ENCODE measurements around the gene METTL25B.

METTL25B gene

GRCh38 chr1:156727492-156727891, 777 bp upstream of the METTL25B start:
- Histone ChIP-seq H3K9ac (ENCODE audit: low read depth, low read length) (peak overlapping the region; percentile 94), H3K9me3 (ENCODE audit: control insufficient read depth, insufficient read depth, low read length) (no peaks in the 10 kb centered on the region), H3K36me3 (ENCODE audit: insufficient read depth, low read length) (peaks cover 17% of the 10 kb centered on the region), H3K4me1 (ENCODE audit: insufficient read depth, low read length) (peaks cover 8% of the 10 kb centered on the region)

GRCh38 chr1:156728599-156729462, 562 bp downstream of the METTL25B start, which contains the start of gene ISG20L2:
TSS of gene ISG20L2 (minus strand) at chr1:156728766. CDS start at chr1:156727652, 1,114 bp downstream.
- peak within 1 kb of the TSS; percentile 97 for H3K9ac ChIP-seq (ENCODE audit: low read depth, low read length)
- H3K36me3 ChIP-seq (ENCODE audit: insufficient read depth, low read length): peaks cover 5% of the 10 kb centered on the region
- H3K9me3 ChIP-seq (ENCODE audit: control insufficient read depth, insufficient read depth, low read length): no peaks in the 10 kb centered on the region
- peaks cover 8% of the 10 kb centered on the region for H3K4me1 ChIP-seq (ENCODE audit: insufficient read depth, low read length)

GRCh38 chr1:156733989-156734584, 5.8 kb downstream of the METTL25B start:
- Histone ChIP-seq H3K4me1 (ENCODE audit: insufficient read depth, low read length) (no peaks in the 10 kb centered on the region), H3K36me3 (ENCODE audit: insufficient read depth, low read length) (peaks cover 9% of the 10 kb centered on the region; the same call in 1 of the 2 replicates), H3K9me3 (ENCODE audit: control insufficient read depth, insufficient read depth, low read length) (no peaks in the 10 kb centered on the region), H3K9ac (ENCODE audit: low read depth, low read length) (no peak overlapping the region)

DNA sequence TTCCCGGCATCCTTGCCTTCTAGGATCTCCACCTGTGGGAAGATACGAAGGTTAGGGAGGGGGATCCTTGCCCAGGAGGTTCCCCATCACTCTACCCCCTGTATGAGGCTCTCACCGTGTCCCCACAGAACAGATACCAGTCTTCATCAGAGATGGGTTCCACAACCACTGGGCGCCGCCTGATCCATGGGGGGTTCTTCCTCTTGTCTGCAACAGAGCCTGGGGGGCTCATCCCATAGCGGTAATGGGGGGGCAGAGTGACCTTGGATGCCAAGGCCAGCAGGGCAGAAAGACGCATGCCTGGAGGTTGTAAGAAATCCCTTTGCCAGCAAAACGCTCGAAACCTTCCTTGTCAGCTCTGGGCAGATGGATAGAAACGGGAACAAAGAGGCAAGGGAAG, 10.1 kb downstream of the METTL25B start:
- Histone ChIP-seq H3K4me1 (ENCODE audit: insufficient read depth, low read length) (peaks cover 3% of the 10 kb centered on the region; the same call in 1 of the 2 replicates), H3K36me3 (ENCODE audit: insufficient read depth, low read length) (peaks cover 9% of the 10 kb centered on the region; the same call in 1 of the 2 replicates), H3K9ac (ENCODE audit: low read depth, low read length) (no peak overlapping the region), H3K9me3 (ENCODE audit: control insufficient read depth, insufficient read depth, low read length) (no peaks in the 10 kb centered on the region)

DNA sequence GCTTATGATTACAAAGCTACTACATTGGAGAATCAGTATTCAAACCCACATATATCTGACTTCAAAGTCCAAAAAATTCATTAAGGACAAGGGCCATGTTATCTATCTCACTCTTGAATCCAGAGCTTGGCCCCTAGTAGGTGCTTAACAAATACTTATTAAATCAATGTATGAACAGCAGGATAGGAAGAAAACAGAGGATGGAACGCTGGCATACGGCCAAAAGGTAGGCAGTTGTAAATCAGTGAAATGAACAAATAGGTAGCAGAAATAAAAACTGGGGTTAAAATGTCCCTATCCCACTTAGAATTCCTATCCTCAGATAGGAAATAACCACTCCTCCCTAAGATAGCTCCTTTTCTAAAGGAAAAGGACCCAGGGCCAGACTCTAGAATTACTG, 10.6 kb downstream of the METTL25B start:
- H3K36me3 ChIP-seq (ENCODE audit: insufficient read depth, low read length): peaks cover 9% of the 10 kb centered on the region
- peaks cover 3% of the 10 kb centered on the region; the same call in 1 of the 2 replicates for H3K4me1 ChIP-seq (ENCODE audit: insufficient read depth, low read length)
- no peak overlapping the region for H3K9ac ChIP-seq (ENCODE audit: low read depth, low read length)
- H3K9me3 ChIP-seq (ENCODE audit: control insufficient read depth, insufficient read depth, low read length): no peaks in the 10 kb centered on the region

GRCh38 chr1:156740237-156740740, 12.0 kb downstream of the METTL25B start:
- no peaks in the 10 kb centered on the region for H3K9me3 ChIP-seq (ENCODE audit: control insufficient read depth, insufficient read depth, low read length)
- H3K9ac ChIP-seq (ENCODE audit: low read depth, low read length): peak overlapping the region; percentile 85
- peaks cover 9% of the 10 kb centered on the region for H3K36me3 ChIP-seq (ENCODE audit: insufficient read depth, low read length)
- peaks cover 8% of the 10 kb centered on the region; the same call in 1 of the 2 replicates for H3K4me1 ChIP-seq (ENCODE audit: insufficient read depth, low read length)

DNA sequence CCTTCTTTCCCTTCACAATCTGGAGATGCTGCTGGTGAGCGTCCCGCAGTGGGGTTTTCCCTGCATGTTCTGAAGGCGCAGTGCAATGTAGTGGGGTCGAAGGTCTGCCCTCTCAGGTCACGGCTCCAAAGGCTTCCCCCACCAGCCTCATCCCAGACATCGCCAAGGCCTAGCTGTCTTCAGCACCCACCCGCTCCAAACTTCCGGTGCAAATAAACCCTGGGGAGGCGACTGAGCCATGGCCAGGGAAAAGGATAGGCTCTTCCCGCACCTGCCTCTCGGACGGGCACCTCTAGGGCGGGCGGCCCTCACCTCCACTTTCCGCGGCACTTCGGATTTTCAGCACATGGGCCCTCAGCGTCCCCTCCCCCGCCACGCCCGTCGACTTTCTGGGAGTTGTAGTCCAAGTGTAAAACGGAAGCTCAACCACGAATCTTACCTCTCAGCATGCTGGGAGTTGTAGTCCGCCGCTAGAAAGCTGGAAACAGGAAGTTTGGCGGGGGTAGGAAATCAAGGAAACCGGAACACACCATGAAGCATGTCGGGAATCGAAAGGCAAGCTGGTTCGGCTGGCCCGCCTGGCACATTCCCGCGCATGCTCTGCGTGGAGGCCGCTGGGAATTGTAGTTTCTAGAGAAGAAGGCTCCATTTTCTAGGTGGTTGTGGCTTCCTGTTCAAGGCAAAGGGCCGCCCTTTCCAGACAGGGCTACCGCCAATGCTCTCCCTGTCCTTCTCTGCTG, 12.6 kb downstream of the METTL25B start, which contains the start of gene MRPL24:
Gene MRPL24 (minus strand): TSS at position 348 of the 740 bp plus-strand sequence. CDS start 2,384 bp downstream, outside the sequence.
- Histone ChIP-seq H3K36me3 (ENCODE audit: insufficient read depth, low read length) (peaks cover 9% of the 10 kb centered on the region), H3K9me3 (ENCODE audit: control insufficient read depth, insufficient read depth, low read length) (no peaks in the 10 kb centered on the region), H3K4me1 (ENCODE audit: insufficient read depth, low read length) (peaks cover 15% of the 10 kb centered on the region), H3K9ac (ENCODE audit: low read depth, low read length) (peak within 1 kb of the TSS; percentile 85)

DNA sequence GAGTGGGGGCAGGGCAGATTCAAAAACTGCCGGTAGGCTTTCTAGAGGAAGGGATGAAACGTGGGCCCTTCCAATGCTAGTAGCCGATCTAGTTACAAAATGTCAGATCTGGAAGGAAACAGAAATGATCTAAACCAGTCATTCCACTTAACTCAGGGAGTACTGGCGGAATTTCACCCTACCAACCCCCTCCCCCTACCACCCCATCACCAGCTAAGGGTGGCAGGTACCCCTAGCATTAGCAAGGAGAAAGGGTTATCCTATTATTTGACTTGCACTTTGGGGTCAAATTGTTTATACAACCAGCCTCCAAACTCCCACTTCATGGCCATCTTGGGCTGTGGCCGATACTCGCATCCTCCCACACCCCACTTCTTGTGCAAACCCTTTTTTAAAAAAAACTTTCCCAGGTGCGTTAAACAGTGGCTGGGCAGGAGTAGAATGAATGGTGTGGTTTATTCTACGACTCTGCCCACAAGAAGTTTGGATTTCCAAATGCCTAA, 13.3 kb downstream of the METTL25B start:
- Histone ChIP-seq H3K9me3 (ENCODE audit: control insufficient read depth, insufficient read depth, low read length) (no peaks in the 10 kb centered on the region), H3K36me3 (ENCODE audit: insufficient read depth, low read length) (peaks cover 6% of the 10 kb centered on the region), H3K4me1 (ENCODE audit: insufficient read depth, low read length) (peaks cover 19% of the 10 kb centered on the region), H3K9ac (ENCODE audit: low read depth, low read length) (peak overlapping the region; percentile 46)

DNA sequence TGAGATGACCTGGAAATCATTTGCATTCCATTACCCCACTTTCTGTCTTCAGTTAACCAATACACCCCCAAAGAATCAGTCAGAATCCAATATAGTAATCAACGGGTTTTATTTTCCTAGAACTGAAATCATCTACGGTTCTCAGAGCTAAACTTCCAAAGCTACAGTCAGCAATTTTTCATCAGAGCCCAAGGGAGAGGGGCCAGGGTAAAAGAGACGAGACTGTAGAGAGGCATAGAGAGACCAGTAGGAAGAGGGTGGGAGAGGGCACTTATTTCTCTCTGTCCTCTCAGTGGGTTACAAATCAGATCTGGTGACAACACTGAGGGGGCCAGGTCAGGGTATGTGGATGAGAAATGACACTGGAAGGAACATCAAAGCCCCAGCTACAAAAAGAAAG, 13.7 kb downstream of the METTL25B start:
- Histone ChIP-seq H3K9ac (ENCODE audit: low read depth, low read length) (no peak overlapping the region), H3K4me1 (ENCODE audit: insufficient read depth, low read length) (peaks cover 19% of the 10 kb centered on the region), H3K9me3 (ENCODE audit: control insufficient read depth, insufficient read depth, low read length) (no peaks in the 10 kb centered on the region), H3K36me3 (ENCODE audit: insufficient read depth, low read length) (peaks cover under 1% of the 10 kb centered on the region; the same call in 1 of the 2 replicates)

DNA sequence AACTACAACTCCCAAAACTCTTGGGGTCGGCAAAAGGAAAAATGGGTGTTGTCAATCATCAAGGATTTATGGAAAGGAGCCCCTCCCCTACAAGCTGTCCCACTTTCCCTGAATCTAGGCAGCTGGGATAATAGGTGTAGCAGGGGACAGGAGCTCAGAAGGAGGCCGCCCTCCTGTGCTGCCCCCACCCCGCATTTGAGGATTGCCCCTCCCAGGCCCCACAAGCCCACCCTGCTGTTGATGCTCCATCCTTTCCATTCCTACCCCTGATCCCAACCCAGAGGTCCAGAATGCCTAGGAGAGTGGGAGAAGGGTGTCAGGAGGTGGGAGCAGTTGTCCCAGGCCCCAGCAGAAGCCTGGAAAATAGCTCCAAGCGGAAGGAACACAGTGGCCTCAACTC, 14.5 kb downstream of the METTL25B start:
- no peaks in the 10 kb centered on the region; the same call in 1 of the 2 replicates for H3K36me3 ChIP-seq (ENCODE audit: insufficient read depth, low read length)
- no peak overlapping the region for H3K9ac ChIP-seq (ENCODE audit: low read depth, low read length)
- H3K4me1 ChIP-seq (ENCODE audit: insufficient read depth, low read length): peaks cover 24% of the 10 kb centered on the region
- H3K9me3 ChIP-seq (ENCODE audit: control insufficient read depth, insufficient read depth, low read length): no peaks in the 10 kb centered on the region

DNA sequence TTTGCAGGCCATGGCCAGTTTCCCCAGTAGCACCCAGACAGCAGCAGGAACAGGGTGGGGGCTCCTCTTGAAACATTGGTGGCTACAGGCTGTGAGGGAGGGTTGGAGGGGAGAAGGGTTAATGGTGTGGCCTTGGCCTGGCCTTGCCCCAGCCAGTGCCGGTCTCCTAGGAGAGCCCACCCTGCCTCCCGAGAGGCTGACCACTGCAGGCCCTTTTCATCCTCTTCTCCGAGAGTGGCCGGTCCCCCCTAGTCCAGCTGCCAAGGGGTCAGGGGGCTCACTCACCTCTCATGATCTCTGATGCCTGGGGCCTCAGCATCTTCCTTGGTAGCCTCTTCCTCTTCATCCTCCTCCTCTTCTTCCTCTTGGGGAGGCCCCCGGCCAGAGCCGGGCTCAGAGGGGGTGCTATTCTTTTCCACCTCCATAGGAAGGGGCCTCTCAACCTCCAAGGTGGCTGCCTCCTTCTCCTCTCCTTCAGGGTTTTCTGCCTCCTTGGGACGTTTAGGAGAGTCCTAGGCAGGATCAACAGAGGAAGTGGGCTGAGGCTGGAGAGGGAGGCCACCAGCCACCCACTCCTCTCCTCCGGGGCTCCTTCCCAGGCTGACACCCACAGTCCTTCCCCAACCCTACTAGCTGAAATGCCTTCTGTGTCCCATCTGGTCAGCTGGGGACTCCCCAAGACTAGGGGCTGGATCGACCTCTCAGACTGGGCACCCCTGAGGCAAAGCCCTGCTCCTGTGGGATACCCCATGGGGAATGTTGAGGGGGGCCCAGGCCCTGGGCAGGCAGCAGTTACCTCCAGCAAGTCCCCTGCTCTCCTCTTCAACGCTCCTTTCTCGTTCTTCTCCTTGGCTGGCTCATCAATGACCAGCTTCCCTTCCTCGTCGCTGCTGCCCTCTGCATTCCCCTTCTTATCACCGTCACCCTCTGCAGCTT, 15.4 kb downstream of the METTL25B start:
- H3K9me3 ChIP-seq (ENCODE audit: control insufficient read depth, insufficient read depth, low read length): no peaks in the 10 kb centered on the region
- H3K36me3 ChIP-seq (ENCODE audit: insufficient read depth, low read length): no peaks in the 10 kb centered on the region; the same call in 1 of the 2 replicates
- H3K9ac ChIP-seq (ENCODE audit: low read depth, low read length): no peak overlapping the region
- H3K4me1 ChIP-seq (ENCODE audit: insufficient read depth, low read length): peaks cover 32% of the 10 kb centered on the region

- H3K9me3 ChIP-seq (ENCODE audit: control insufficient read depth, insufficient read depth, low read length): no peaks in the 10 kb centered on the region
- peaks cover 39% of the 10 kb centered on the region for H3K4me1 ChIP-seq (ENCODE audit: insufficient read depth, low read length)
- no peaks in the 10 kb centered on the region; the same call in 1 of the 2 replicates for H3K36me3 ChIP-seq (ENCODE audit: insufficient read depth, low read length)
- H3K9ac ChIP-seq (ENCODE audit: low read depth, low read length): no peak overlapping the region
Observed at GRCh38 chr1:156744344-156744743, 16.1 kb downstream of the METTL25B start.

GRCh38 chr1:156744786-156745419, 16.6 kb downstream of the METTL25B start:
- Histone ChIP-seq H3K9me3 (ENCODE audit: control insufficient read depth, insufficient read depth, low read length) (no peaks in the 10 kb centered on the region), H3K4me1 (ENCODE audit: insufficient read depth, low read length) (peaks cover 44% of the 10 kb centered on the region), H3K36me3 (ENCODE audit: insufficient read depth, low read length) (no peaks in the 10 kb centered on the region; the same call in 1 of the 2 replicates), H3K9ac (ENCODE audit: low read depth, low read length) (no peak overlapping the region)

All from ES-I3 (cell line).